SK-N-SH (cell line): ENCODE results near the gene KNCN. TPM values are rescaled to one million over a fixed set of nuclear protein-coding genes. Genes with fewer than 3 reads are reported as not detected.

Experiments
- CTCF ChIA-PET: fragments of 300-600, 350-600 bp; formaldehyde crosslinking; extraction: SDS; loops from one replicate; lab custom pipeline; 2021; lab: Yijun Ruan, JAX
- POLR2A ChIA-PET: fragments of 350-600 bp; sonication (Branson Sonifier 250); formaldehyde crosslinking; extraction: SDS; loops from one replicate; lab custom pipeline; 2020; ENCODE audit warnings: antibody characterized with exemption, inconsistent platforms; lab: Yijun Ruan, JAX
- DNase-seq: peaks from one replicate; pipeline ENCODE4 v3.0.0; 2012
- H2AFZ ChIP-seq: fragments of 200-600 bp; sonication (generic); 2 replicates; pipeline ENCODE4 v1.8.1; 2016; ENCODE audit warnings: antibody characterized with exemption, mild to moderate bottlenecking, low read depth
- H3F3A ChIP-seq: fragments of 200-600 bp; sonication (generic); replicated peaks from 2 replicates; pipeline ENCODE3; 2016; ENCODE audit warnings: antibody characterized with exemption, mild to moderate bottlenecking; ENCODE audit not compliant: insufficient read depth
- H3K27ac ChIP-seq, 2 experiments: fragments of 200-500 bp in 1 of 2; fragments of 200-600 bp in 1 of 2; sonication (Bioruptor generic) in 1 of 2; sonication (generic), shearing (Covaris generic) in 1 of 2; 2 replicates each; pipeline versions ENCODE4 v1.5.1 to v1.6.1; 2014 to 2016; ENCODE audit warnings: low read depth in 2 of 2, inconsistent platforms in 1 of 2, low read length in 1 of 2, mild to moderate bottlenecking in 1 of 2, mixed read lengths in 1 of 2
- H3K27me3 ChIP-seq: fragments of 200-600 bp; sonication (generic), shearing (Covaris generic); 2 replicates; pipeline ENCODE4 v1.6.1; 2016; ENCODE audit warnings: mixed run types; ENCODE audit not compliant: insufficient read depth
- H3K36me3 ChIP-seq, 2 experiments: fragments of 200-500 bp in 1 of 2; fragments of 200-600 bp in 1 of 2; sonication (Bioruptor generic) in 1 of 2; sonication (generic) in 1 of 2; replicated peaks in 1 of 2; 2 replicates each; pipeline versions ENCODE3 to v1.5.1; 2014 to 2016; ENCODE audit warnings: low read length in 1 of 2, mild to moderate bottlenecking in 1 of 2; ENCODE audit not compliant: insufficient read depth in 2 of 2, control insufficient read depth in 1 of 2
- H3K4me1 ChIP-seq, 2 experiments: fragments of 200-500 bp in 1 of 2; fragments of 200-600 bp in 1 of 2; sonication (Bioruptor generic) in 1 of 2; sonication (generic), shearing (Covaris generic) in 1 of 2; 2 replicates each; pipeline versions ENCODE4 v1.5.1 to v1.6.1; 2014 to 2016; ENCODE audit warnings: low read depth in 1 of 2, low read length in 1 of 2, mixed run types in 1 of 2; ENCODE audit not compliant: insufficient read depth in 2 of 2, control insufficient read depth in 1 of 2
- H3K4me2 ChIP-seq: fragments of 200-600 bp; sonication (generic), shearing (Covaris generic); 2 replicates; pipeline ENCODE4 v1.6.1; 2017; ENCODE audit warnings: mixed run types
- H3K4me3 ChIP-seq, 2 experiments: fragments of 200-500 bp in 1 of 2; fragments of 200-600 bp in 1 of 2; sonication (Bioruptor generic) in 1 of 2; sonication (generic), shearing (Covaris generic) in 1 of 2; 2 replicates each; pipeline versions ENCODE4 v1.5.1 to v1.8.1; 2014 to 2016; ENCODE audit warnings: low read depth in 2 of 2, inconsistent platforms in 1 of 2, low read length in 1 of 2, mild to moderate bottlenecking in 1 of 2, mixed read lengths in 1 of 2, moderate library complexity in 1 of 2
- H3K79me2 ChIP-seq: fragments of 200-600 bp; sonication (generic); 2 replicates; pipeline ENCODE4 v1.8.1; 2017; ENCODE audit warnings: mild to moderate bottlenecking; ENCODE audit not compliant: insufficient read depth
- H3K9ac ChIP-seq: fragments of 200-600 bp; sonication (generic); 2 replicates; pipeline ENCODE4 v1.6.1; 2017; ENCODE audit warnings: mixed run types
- H3K9me2 ChIP-seq: fragments of 200-600 bp; sonication (generic); 2 replicates; pipeline ENCODE4 v1.6.1; 2017; ENCODE audit warnings: mixed run types
- H3K9me3 ChIP-seq: fragments of 200-600 bp; sonication (generic); 2 replicates; pipeline ENCODE4 v1.6.1; 2017; ENCODE audit warnings: mixed run types, mild to moderate bottlenecking, moderate library complexity
- H4K20me1 ChIP-seq: fragments of 200-600 bp; sonication (generic); 2 replicates; pipeline ENCODE4 v1.6.1; 2017; ENCODE audit warnings: mild to moderate bottlenecking, mixed run types; ENCODE audit not compliant: insufficient read depth
- CHD2 ChIP-seq: fragments of 150-350 bp; IDR thresholded peaks from 2 replicates; pipeline ENCODE4 v1.6.1; 2018; ENCODE audit warnings: low read length; ENCODE audit not compliant: partially characterized antibody
- ELF1 ChIP-seq: IDR thresholded peaks from 2 replicates; pipeline ENCODE4 v1.4.0; 2012
- FOSL2 ChIP-seq: IDR thresholded peaks from 2 replicates; pipeline ENCODE4 v1.4.0; 2012; ENCODE audit warnings: low read depth, mild to moderate bottlenecking, moderate library complexity, borderline replicate concordance
- FOXJ3 ChIP-seq: sonication (generic); formaldehyde crosslinking; IDR thresholded peaks from 2 replicates; pipeline ENCODE4 v1.5.1; 2020; ENCODE audit warnings: mild to moderate bottlenecking, missing genetic modification reagents
- FOXM1 ChIP-seq: IDR thresholded peaks from 2 replicates; pipeline ENCODE4 v1.4.0; 2012; ENCODE audit warnings: low read depth, mild to moderate bottlenecking
- GABPA ChIP-seq: IDR thresholded peaks from 2 replicates; pipeline ENCODE4 v1.4.0; 2012; ENCODE audit warnings: low read depth, mild to moderate bottlenecking
- GATA2 ChIP-seq: sonication (generic); formaldehyde crosslinking; IDR thresholded peaks from 2 replicates; pipeline ENCODE4 v1.5.0; 2020; ENCODE audit warnings: mild to moderate bottlenecking, missing genetic modification reagents
- MEF2A ChIP-seq: IDR thresholded peaks from 2 replicates; pipeline ENCODE4 v1.4.0; 2012; ENCODE audit warnings: low read depth, borderline replicate concordance
- NFIC ChIP-seq: IDR thresholded peaks from 2 replicates; pipeline ENCODE4 v1.4.0; 2012; ENCODE audit warnings: borderline replicate concordance
- NRF1 ChIP-seq: IDR thresholded peaks from 2 replicates; pipeline ENCODE4 v1.6.1; 2012; ENCODE audit warnings: low read depth, mild to moderate bottlenecking, low read length
- POLR2AphosphoS5 ChIP-seq: IDR thresholded peaks from 2 replicates; pipeline ENCODE4 v1.6.1; 2012; ENCODE audit warnings: low read depth, low read length
- REST ChIP-seq: IDR thresholded peaks from 2 replicates; pipeline ENCODE4 v1.6.1; 2012; ENCODE audit warnings: mild to moderate bottlenecking, low read depth, low read length, moderate library complexity
- TAF1 ChIP-seq: IDR thresholded peaks from 2 replicates; pipeline ENCODE4 v1.6.1; 2012; ENCODE audit warnings: low read depth, mild to moderate bottlenecking, low read length, moderate library complexity, borderline replicate concordance
- TEAD4 ChIP-seq: IDR thresholded peaks from 2 replicates; pipeline ENCODE4 v1.4.0; 2012; ENCODE audit warnings: mild to moderate bottlenecking, borderline replicate concordance; ENCODE audit not compliant: insufficient read depth
- USF1 ChIP-seq: IDR thresholded peaks from 2 replicates; pipeline ENCODE4 v1.4.0; 2012; ENCODE audit warnings: low read depth, borderline replicate concordance
- USF2 ChIP-seq: fragments of 150-350 bp; IDR thresholded peaks from 2 replicates; pipeline ENCODE4 v1.6.1; 2017; ENCODE audit warnings: antibody characterized with exemption, low read length, low read depth, borderline replicate concordance
- YY1 ChIP-seq: IDR thresholded peaks from 2 replicates; pipeline ENCODE4 v1.4.0; 2012; ENCODE audit warnings: low read depth, mild to moderate bottlenecking
- ZBTB33 ChIP-seq: IDR thresholded peaks from 2 replicates; pipeline ENCODE4 v1.4.0; 2012; ENCODE audit warnings: low read depth, borderline replicate concordance
- WGBS: methylation state at CpG from one replicate; pipeline ENCODE4 v1.1.6; 2017; ENCODE audit warnings: low lambda C conversion rate; 5-methylcytosine and 5-hydroxymethylcytosine counted together
- polyA plus RNA-seq, 3 experiments: library from polyadenylated mRNA; depleted of rRNA; stranded (reverse); fragments of >200 nt; gene quantifications; 2 replicates each; pipeline ENCODE4 v1.2.3, GENCODE V29; 2012

KNCN gene
- polyA plus RNA-seq, 1 of the 3 experiments (the other 2 are of a cell fraction): not detected

GRCh38 chr1:46496505-46496904, 54.9 kb downstream of the KNCN start:
- no peaks in the 10 kb centered on the region for H4K20me1 ChIP-seq
- H3K4me1 ChIP-seq: no peaks in the 10 kb centered on the region
- POLR2A ChIA-PET: no interaction called here
- CTCF ChIA-PET: no interaction called here
- TF ChIP-seq YY1 (no peak), FOXJ3 (CRISPR knock-in tag) (no peak), GATA2 (CRISPR knock-in tag) (no peak), NFIC (no peak), REST (no peak), NRF1 (no peak), TAF1 (no peak), USF1 (no peak), TEAD4 (no peak), GABPA (no peak), POLR2AphosphoS5 (no peak), USF2 (no peak), FOXM1 (no peak), FOSL2 (no peak), ELF1 (no peak), ZBTB33 (no peak), CHD2 (no peak), MEF2A (no peak)
- H3F3A ChIP-seq: no peaks in the 10 kb centered on the region
- H3K4me3 ChIP-seq: no peak overlapping the region
- no peak overlapping the region for H3K27ac ChIP-seq
- peaks cover 18% of the 10 kb centered on the region for H3K27me3 ChIP-seq
- H2AFZ ChIP-seq: no peak overlapping the region
- H3K4me2 ChIP-seq: no peak overlapping the region
- H3K9ac ChIP-seq: no peak overlapping the region
- no peak for DNase-seq
- H3K36me3 ChIP-seq: no peaks in the 10 kb centered on the region
- no peaks in the 10 kb centered on the region for H3K9me3 ChIP-seq
- no peaks in the 10 kb centered on the region for H3K79me2 ChIP-seq
- no peaks in the 10 kb centered on the region for H3K9me2 ChIP-seq
- WGBS: 60% methylated on average over 6 of the region's 6 CpGs
